ENCODE measurements around the gene ABCB9. TPM values are rescaled to one million over a fixed set of nuclear protein-coding genes. Genes with fewer than 3 reads are reported as not detected.

Gene ABCB9
- total RNA-seq, 1 experiment from 2014 or later = 20.9 TPM

- H2AFZ ChIP-seq (ENCODE audit: low read length) = no peak overlapping the region
- no peak overlapping the region for H3K27ac ChIP-seq (ENCODE audit: low read length)
- H3K9ac ChIP-seq (ENCODE audit: low read length) = no peak overlapping the region
- intact Hi-C loops (cut with micrococcal nuclease) = no loop called here
- ATAC-seq (no peak), DNase-seq (no peak)
- H3K9me2 ChIP-seq (replicated peaks; ENCODE audit: low read length) = no peaks in the 10 kb centered on the region
- CTCF ChIA-PET = no interaction called here
- no peak overlapping the region for H3K4me3 ChIP-seq (ENCODE audit: low read length)
- H3K79me2 ChIP-seq (ENCODE audit: low read length) = no peaks in the 10 kb centered on the region
- no peaks in the 10 kb centered on the region for H4K20me1 ChIP-seq (ENCODE audit: low read length)
- POLR2A ChIA-PET (ENCODE audit: unreplicated experiment) = no interaction called here
- no peaks in the 10 kb centered on the region for H3F3A ChIP-seq (ENCODE audit: low read length, unreplicated experiment)
- no peaks in the 10 kb centered on the region for H3K27me3 ChIP-seq (ENCODE audit: low read length)
- no peaks in the 10 kb centered on the region for H3K4me1 ChIP-seq (ENCODE audit: insufficient read depth, low read length)
- H3K9me3 ChIP-seq (ENCODE audit: low read length) = no peaks in the 10 kb centered on the region
- no peak overlapping the region for H3K4me2 ChIP-seq (ENCODE audit: low read length)
- no TSS peak for BruUV-seq (replicated peaks)
- H3K36me3 ChIP-seq (ENCODE audit: low read depth, low read length) = no peaks in the 10 kb centered on the region; the same call in 1 of the 2 replicates
- TF ChIP-seq CTCF (conservative IDR thresholded peaks at IDR 0.05; ENCODE audit: low read depth, low read length) = no peak
- TF ChIP-seq EZH2 (IDR thresholded peaks at IDR 0.05; ENCODE audit: low read length, unreplicated experiment) = no peak
- TF ChIP-seq EZH2phosphoT487 (IDR thresholded peaks at IDR 0.05; ENCODE audit: borderline replicate concordance, low read length) = no peak
Measured at GRCh38 chr12:122934722-122935121, 31.5 kb downstream of the ABCB9 start.

GRCh38 chr12:122932207-122932606, 34.1 kb downstream of the ABCB9 start:
- Histone ChIP-seq H3K9me3 (ENCODE audit: low read length) (no peaks in the 10 kb centered on the region), H3K4me2 (ENCODE audit: low read length) (no peak overlapping the region), H3K27ac (ENCODE audit: low read length) (no peak overlapping the region), H3K79me2 (ENCODE audit: low read length) (no peaks in the 10 kb centered on the region), H3K9ac (ENCODE audit: low read length) (no peak overlapping the region), H2AFZ (ENCODE audit: low read length) (no peak overlapping the region), H3K4me1 (ENCODE audit: insufficient read depth, low read length) (no peaks in the 10 kb centered on the region), H3F3A (ENCODE audit: low read length, unreplicated experiment) (no peaks in the 10 kb centered on the region), H4K20me1 (ENCODE audit: low read length) (no peaks in the 10 kb centered on the region), H3K27me3 (ENCODE audit: low read length) (no peaks in the 10 kb centered on the region), H3K9me2 (replicated peaks; ENCODE audit: low read length) (no peaks in the 10 kb centered on the region), H3K4me3 (ENCODE audit: low read length) (no peak overlapping the region), H3K36me3 (ENCODE audit: low read depth, low read length) (no peaks in the 10 kb centered on the region; the same call in 1 of the 2 replicates)
- TF ChIP-seq EZH2phosphoT487 (IDR thresholded peaks at IDR 0.05; ENCODE audit: borderline replicate concordance, low read length) (no peak), CTCF (conservative IDR thresholded peaks at IDR 0.05; ENCODE audit: low read depth, low read length) (no peak), EZH2 (IDR thresholded peaks at IDR 0.05; ENCODE audit: low read length, unreplicated experiment) (no peak)
- no peak for DNase-seq
- intact Hi-C loops (cut with micrococcal nuclease) = no loop called here
- POLR2A ChIA-PET (ENCODE audit: unreplicated experiment) = no interaction called here
- BruUV-seq (replicated peaks) = no TSS peak
- CTCF ChIA-PET = interaction anchor here (0.5 kb wide), 1 partner anchor 528 kb away, joined by 3 read pairs; no protein-coding TSS in a partner anchor
- ATAC-seq = no peak

GRCh38 chr12:122929812-122930211, 36.5 kb downstream of the ABCB9 start:
- no TSS peak for BruUV-seq (replicated peaks)
- intact Hi-C loops (cut with micrococcal nuclease) = no loop called here

More at GRCh38 chr12:122929812-122930211, 36.5 kb downstream of the ABCB9 start:
- Histone ChIP-seq H3F3A (ENCODE audit: low read length, unreplicated experiment) (no peaks in the 10 kb centered on the region), H3K4me2 (ENCODE audit: low read length) (no peak overlapping the region), H3K4me1 (ENCODE audit: insufficient read depth, low read length) (no peaks in the 10 kb centered on the region), H3K4me3 (ENCODE audit: low read length) (no peak overlapping the region), H3K36me3 (ENCODE audit: low read depth, low read length) (no peaks in the 10 kb centered on the region), H3K9ac (ENCODE audit: low read length) (no peak overlapping the region), H3K27me3 (ENCODE audit: low read length) (no peaks in the 10 kb centered on the region), H3K9me3 (ENCODE audit: low read length) (no peaks in the 10 kb centered on the region), H4K20me1 (ENCODE audit: low read length) (no peaks in the 10 kb centered on the region), H3K9me2 (replicated peaks; ENCODE audit: low read length) (no peaks in the 10 kb centered on the region), H3K27ac (ENCODE audit: low read length) (no peak overlapping the region), H3K79me2 (ENCODE audit: low read length) (no peaks in the 10 kb centered on the region), H2AFZ (ENCODE audit: low read length) (no peak overlapping the region)
- POLR2A ChIA-PET (ENCODE audit: unreplicated experiment) = no interaction called here
- TF ChIP-seq EZH2phosphoT487 (IDR thresholded peaks at IDR 0.05; ENCODE audit: borderline replicate concordance, low read length) (no peak), CTCF (conservative IDR thresholded peaks at IDR 0.05; ENCODE audit: low read depth, low read length) (no peak), EZH2 (IDR thresholded peaks at IDR 0.05; ENCODE audit: low read length, unreplicated experiment) (no peak)
- CTCF ChIA-PET = no interaction called here
- DNase-seq (no peak), ATAC-seq (no peak)
